GM12865 (cell line): Measurements from ENCODE around the gene SNX10.

ENCODE experiments used
- DNase-seq: peaks from one replicate; pipeline ENCODE4 v3.0.0; 2010; ENCODE audit warnings: low read depth
- H3K4me3 ChIP-seq: 2 replicates; pipeline ENCODE4 v1.5.1; 2011; ENCODE audit warnings: mild to moderate bottlenecking, low read depth, low read length, control low read depth
- CTCF ChIP-seq: IDR thresholded peaks from 2 replicates; pipeline ENCODE4 v1.5.1; 2011; ENCODE audit warnings: low read length, control low read depth, low read depth, inconsistent platforms; ENCODE audit not compliant: insufficient read depth; ENCODE audit errors: missing control alignments

SNX10 gene

GRCh38 chr7:26321435-26321834 is 29.8 kb downstream of the SNX10 start:
- no peak overlapping the region for H3K4me3 ChIP-seq
- TF ChIP-seq CTCF = no peak
- DNase-seq = no peak

GRCh38 chr7:26326211-26326610 is 34.5 kb downstream of the SNX10 start:
- no peak for DNase-seq
- TF ChIP-seq CTCF = no peak
- no peak overlapping the region for H3K4me3 ChIP-seq

- DNase-seq = peak; percentile 56
- no peak for TF ChIP-seq CTCF
- H3K4me3 ChIP-seq = no peak overlapping the region
These were observed 37.1 kb downstream of the SNX10 start for GRCh38 chr7:26328498-26329390.

GRCh38 chr7:26329520-26330255 is 38.0 kb downstream of the SNX10 start:
- H3K4me3 ChIP-seq = no peak overlapping the region
- no peak for TF ChIP-seq CTCF
- peak; percentile 66 for DNase-seq

- no peak for DNase-seq
- TF ChIP-seq CTCF = no peak
- H3K4me3 ChIP-seq = no peak overlapping the region
These were observed 39.5 kb downstream of the SNX10 start for GRCh38 chr7:26331113-26331512.

GRCh38 chr7:26331789-26332188 is 40.1 kb downstream of the SNX10 start:
- no peak overlapping the region for H3K4me3 ChIP-seq
- no peak for TF ChIP-seq CTCF
- DNase-seq = no peak
